HG02588 (cell line): ENCODE results near the gene HAGH.
"Not testable (repeated sequence)": the region's sequence is repeated elsewhere in the genome, so short reads cannot be mapped to it uniquely, and the experiment has no call there.

Source experiments
- ATAC-seq: cut with Tn5 transposase; IDR thresholded peaks from one replicate; pipeline ENCODE4 v1.9.1; 2021; ENCODE audit warnings: mild to moderate bottlenecking, moderate library complexity; ENCODE audit not compliant: unreplicated experiment

Gene HAGH

GRCh38 chr16:1815461-1815860, 11.2 kb downstream of the HAGH start:
- ATAC-seq: no peak

GRCh38 chr16:1812732-1813163, 13.9 kb downstream of the HAGH start:
- no peak for ATAC-seq

- ATAC-seq: no peak
Observed at GRCh38 chr16:1810536-1810935, 16.1 kb downstream of the HAGH start.

GRCh38 chr16:1810106-1810505, 16.5 kb downstream of the HAGH start:
- ATAC-seq: no peak

GRCh38 chr16:1809281-1809801, 17.3 kb downstream of the HAGH start:
- no peak for ATAC-seq

GRCh38 chr16:1808691-1809090, 17.9 kb downstream of the HAGH start:
- no peak for ATAC-seq

- ATAC-seq: no peak
Observed at GRCh38 chr16:1807626-1808025, 19.0 kb downstream of the HAGH start.

- no peak for ATAC-seq
Observed at GRCh38 chr16:1800701-1801100, 25.9 kb downstream of the HAGH start.

GRCh38 chr16:1799263-1799662, 27.4 kb downstream of the HAGH start:
- not testable (repeated sequence) for ATAC-seq

GRCh38 chr16:1794908-1795666, 31.5 kb downstream of the HAGH start:
- no peak for ATAC-seq

GRCh38 chr16:1794221-1794871, 32.3 kb downstream of the HAGH start:
- ATAC-seq: no peak

- ATAC-seq: no peak
Observed at GRCh38 chr16:1793578-1794220, 32.9 kb downstream of the HAGH start, which contains the start of gene IGFALS. TSS of gene IGFALS (minus strand) at chr16:1793705. CDS start at chr16:1793652, 53 bp downstream.

- ATAC-seq: no peak
Observed at GRCh38 chr16:1792836-1793577, 33.6 kb downstream of the HAGH start.

- ATAC-seq: no peak
Observed at GRCh38 chr16:1791943-1792812, 34.4 kb downstream of the HAGH start.

- no peak for ATAC-seq
Observed at GRCh38 chr16:1791256-1791942, 35.2 kb downstream of the HAGH start.

- no peak for ATAC-seq
Observed at GRCh38 chr16:1790611-1791255, 35.9 kb downstream of the HAGH start.

- ATAC-seq: no peak
Observed at GRCh38 chr16:1790261-1790610, 36.4 kb downstream of the HAGH start.

GRCh38 chr16:1789643-1790045, 37.0 kb downstream of the HAGH start:
- ATAC-seq: no peak

- no peak for ATAC-seq
Observed at GRCh38 chr16:1788708-1789100, 37.9 kb downstream of the HAGH start.
